HEK293 (cell line): ENCODE data around the gene AP3D1.

Experiments
- FEZF1 ChIP-seq: fragments of 450-650 bp; formaldehyde crosslinking; IDR thresholded peaks from 2 replicates; pipeline ENCODE4 v1.5.1; 2016; ENCODE audit warnings: missing biosample characterization, missing genetic modification characterization
- MYNN ChIP-seq: fragments of 450-650 bp; formaldehyde crosslinking; IDR thresholded peaks from 2 replicates; pipeline ENCODE4 v1.5.1; 2016; ENCODE audit warnings: missing biosample characterization, missing genetic modification characterization, borderline replicate concordance
- OSR2 ChIP-seq: fragments of 450-650 bp; formaldehyde crosslinking; IDR thresholded peaks from 2 replicates; pipeline ENCODE4 v1.5.1; 2016; ENCODE audit warnings: missing biosample characterization, missing genetic modification characterization
- SCRT1 ChIP-seq: fragments of 450-650 bp; formaldehyde crosslinking; IDR thresholded peaks from 2 replicates; pipeline ENCODE4 v1.5.1; 2016; ENCODE audit warnings: missing biosample characterization, missing genetic modification characterization, borderline replicate concordance
- SCRT2 ChIP-seq: fragments of 450-650 bp; formaldehyde crosslinking; IDR thresholded peaks from 2 replicates; pipeline ENCODE4 v1.5.1; 2016; ENCODE audit warnings: missing biosample characterization, missing genetic modification characterization
- ZBTB20 ChIP-seq: fragments of 450-650 bp; formaldehyde crosslinking; IDR thresholded peaks from 2 replicates; pipeline ENCODE4 v1.5.1; 2016; ENCODE audit warnings: missing biosample characterization, missing genetic modification characterization
- ZFHX2 ChIP-seq: fragments of 450-650 bp; formaldehyde crosslinking; conservative IDR thresholded peaks from 2 replicates; pipeline ENCODE4 v1.5.1; 2016; ENCODE audit warnings: missing biosample characterization, missing genetic modification characterization
- ZFP3 ChIP-seq: fragments of 450-650 bp; formaldehyde crosslinking; IDR thresholded peaks from 2 replicates; pipeline ENCODE4 v1.5.1; 2016; ENCODE audit warnings: low read depth, missing biosample characterization, missing genetic modification characterization
- ZIC2 ChIP-seq: fragments of 450-650 bp; formaldehyde crosslinking; IDR thresholded peaks from 2 replicates; pipeline ENCODE4 v1.5.1; 2016; ENCODE audit warnings: missing biosample characterization, missing genetic modification characterization
- ZNF169 ChIP-seq: fragments of 450-650 bp; formaldehyde crosslinking; IDR thresholded peaks from 2 replicates; pipeline ENCODE4 v1.5.1; 2016; ENCODE audit warnings: missing biosample characterization, missing genetic modification characterization
- ZNF274 ChIP-seq, 2 experiments: fragments of 200-500 bp in 1 of 2; fragments of 450-650 bp in 1 of 2; sonication (Bioruptor generic) in 1 of 2; formaldehyde crosslinking in 1 of 2; IDR thresholded peaks; 2 replicates each; pipeline versions ENCODE4 v1.5.1 to v1.6.1; 2014 to 2016; ENCODE audit warnings: borderline replicate concordance in 1 of 2, inconsistent platforms in 1 of 2, low read length in 1 of 2, missing biosample characterization in 1 of 2, missing genetic modification characterization in 1 of 2
- ZNF341 ChIP-seq: fragments of 450-650 bp; formaldehyde crosslinking; IDR thresholded peaks from 2 replicates; pipeline ENCODE4; 2016; ENCODE audit warnings: low read depth, missing biosample characterization, missing genetic modification characterization
- ZNF366 ChIP-seq: fragments of 450-650 bp; formaldehyde crosslinking; conservative IDR thresholded peaks from 2 replicates; pipeline ENCODE4 v1.5.1; 2016; ENCODE audit warnings: missing biosample characterization, missing genetic modification characterization
- ZNF37A ChIP-seq: fragments of 450-650 bp; IDR thresholded peaks from 2 replicates; pipeline ENCODE4 v1.5.1; 2018; ENCODE audit warnings: missing biosample characterization, missing genetic modification characterization
- ZNF394 ChIP-seq: fragments of 450-650 bp; formaldehyde crosslinking; IDR thresholded peaks from 2 replicates; pipeline ENCODE4 v1.5.1; 2016; ENCODE audit warnings: missing biosample characterization, missing genetic modification characterization, mild to moderate bottlenecking, moderate library complexity, borderline replicate concordance
- ZNF48 ChIP-seq: fragments of 450-650 bp; formaldehyde crosslinking; IDR thresholded peaks from 2 replicates; pipeline ENCODE4 v1.5.1; 2016; ENCODE audit warnings: missing biosample characterization, missing genetic modification characterization
- ZNF514 ChIP-seq: fragments of 450-650 bp; formaldehyde crosslinking; IDR thresholded peaks from 2 replicates; pipeline ENCODE4 v1.5.1; 2016; ENCODE audit warnings: missing biosample characterization, missing genetic modification characterization
- ZNF548 ChIP-seq: fragments of 450-650 bp; formaldehyde crosslinking; IDR thresholded peaks from 2 replicates; pipeline ENCODE4 v1.5.1; 2016; ENCODE audit warnings: missing biosample characterization, missing genetic modification characterization
- ZNF560 ChIP-seq: fragments of 450-650 bp; formaldehyde crosslinking; IDR thresholded peaks from 2 replicates; pipeline ENCODE4 v1.5.1; 2017; ENCODE audit warnings: missing biosample characterization, missing genetic modification characterization, borderline replicate concordance
- ZNF658 ChIP-seq: fragments of 450-650 bp; formaldehyde crosslinking; IDR thresholded peaks from 2 replicates; pipeline ENCODE4; 2016; ENCODE audit warnings: missing biosample characterization, missing genetic modification characterization
- ZNF776 ChIP-seq: fragments of 450-650 bp; formaldehyde crosslinking; IDR thresholded peaks from 2 replicates; pipeline ENCODE4 v1.5.0; 2017; ENCODE audit warnings: missing biosample characterization, missing genetic modification characterization, borderline replicate concordance
- ZNF785 ChIP-seq: fragments of 450-650 bp; formaldehyde crosslinking; IDR thresholded peaks from 2 replicates; pipeline ENCODE4 v1.5.1; 2016; ENCODE audit warnings: missing biosample characterization, missing genetic modification characterization
- ZNF791 ChIP-seq: fragments of 450-650 bp; formaldehyde crosslinking; IDR thresholded peaks from 2 replicates; pipeline ENCODE4 v1.5.1; 2016; ENCODE audit warnings: missing biosample characterization, missing genetic modification characterization
- ZNF830 ChIP-seq: fragments of 450-650 bp; IDR thresholded peaks from 2 replicates; pipeline ENCODE4 v1.5.0; 2018; ENCODE audit warnings: missing biosample characterization, missing genetic modification characterization, low read depth, mild to moderate bottlenecking, moderate library complexity
- TF ChIP-seq, protein P1 (sequence below): fragments of 450-650 bp; formaldehyde crosslinking; IDR thresholded peaks from 2 replicates; pipeline ENCODE4 v1.5.1; 2016; ENCODE audit warnings: missing biosample characterization, missing genetic modification characterization, borderline replicate concordance
- TF ChIP-seq, protein P2 (sequence below): fragments of 450-650 bp; formaldehyde crosslinking; IDR thresholded peaks from 2 replicates; pipeline ENCODE4 v1.5.1; 2016; ENCODE audit warnings: missing biosample characterization, missing genetic modification characterization
- TF ChIP-seq, protein P3 (sequence below): fragments of 450-650 bp; formaldehyde crosslinking; IDR thresholded peaks from 2 replicates; pipeline ENCODE4 v1.5.0; 2017; ENCODE audit warnings: missing biosample characterization, missing genetic modification characterization, borderline replicate concordance
- TF ChIP-seq, protein P4 (sequence below): fragments of 450-650 bp; formaldehyde crosslinking; IDR thresholded peaks from 2 replicates; pipeline ENCODE4 v1.5.1; 2016; ENCODE audit warnings: missing biosample characterization, missing genetic modification characterization

Gene AP3D1

DNA sequence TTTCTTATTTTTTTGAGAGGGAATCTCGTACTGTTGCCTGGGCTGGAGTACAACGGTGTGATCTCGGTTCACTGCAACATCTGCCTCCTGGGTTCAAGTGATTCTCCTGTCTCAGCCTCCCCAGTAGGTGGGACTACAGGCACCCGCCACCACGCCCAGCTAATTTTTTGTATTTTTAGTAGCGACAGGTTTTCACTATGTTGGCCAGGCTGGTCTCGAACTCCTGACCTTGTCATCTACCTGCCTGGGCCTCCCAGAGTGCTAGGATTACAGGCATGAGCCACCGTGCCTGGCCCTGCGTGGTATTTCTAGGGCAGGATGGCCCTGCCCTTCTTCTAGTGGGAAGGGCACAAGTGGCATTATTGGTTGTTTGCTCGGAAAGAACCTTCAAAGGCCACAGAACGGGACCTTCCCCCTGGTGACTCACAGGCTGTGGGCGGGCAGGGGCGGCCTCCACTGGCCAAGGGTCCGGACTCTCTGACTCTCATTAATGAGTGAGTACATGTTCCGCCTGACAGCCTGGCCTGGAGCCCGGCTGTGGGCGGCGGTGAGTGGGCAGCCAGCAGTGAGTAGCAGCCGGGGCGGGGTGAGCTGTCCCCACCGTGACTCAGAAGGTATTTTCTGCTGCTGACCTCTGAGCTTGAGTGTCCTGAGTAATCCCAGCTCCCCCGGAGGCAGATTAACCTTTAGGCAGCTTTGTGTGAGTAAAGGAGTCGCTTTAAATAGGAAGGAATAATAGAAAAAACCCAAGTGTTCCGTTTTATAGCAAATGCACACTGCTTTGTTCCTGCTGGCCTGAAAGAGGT lies 17.5 kb upstream of the AP3D1 start (continued):
- TF ChIP-seq, protein P1, sequence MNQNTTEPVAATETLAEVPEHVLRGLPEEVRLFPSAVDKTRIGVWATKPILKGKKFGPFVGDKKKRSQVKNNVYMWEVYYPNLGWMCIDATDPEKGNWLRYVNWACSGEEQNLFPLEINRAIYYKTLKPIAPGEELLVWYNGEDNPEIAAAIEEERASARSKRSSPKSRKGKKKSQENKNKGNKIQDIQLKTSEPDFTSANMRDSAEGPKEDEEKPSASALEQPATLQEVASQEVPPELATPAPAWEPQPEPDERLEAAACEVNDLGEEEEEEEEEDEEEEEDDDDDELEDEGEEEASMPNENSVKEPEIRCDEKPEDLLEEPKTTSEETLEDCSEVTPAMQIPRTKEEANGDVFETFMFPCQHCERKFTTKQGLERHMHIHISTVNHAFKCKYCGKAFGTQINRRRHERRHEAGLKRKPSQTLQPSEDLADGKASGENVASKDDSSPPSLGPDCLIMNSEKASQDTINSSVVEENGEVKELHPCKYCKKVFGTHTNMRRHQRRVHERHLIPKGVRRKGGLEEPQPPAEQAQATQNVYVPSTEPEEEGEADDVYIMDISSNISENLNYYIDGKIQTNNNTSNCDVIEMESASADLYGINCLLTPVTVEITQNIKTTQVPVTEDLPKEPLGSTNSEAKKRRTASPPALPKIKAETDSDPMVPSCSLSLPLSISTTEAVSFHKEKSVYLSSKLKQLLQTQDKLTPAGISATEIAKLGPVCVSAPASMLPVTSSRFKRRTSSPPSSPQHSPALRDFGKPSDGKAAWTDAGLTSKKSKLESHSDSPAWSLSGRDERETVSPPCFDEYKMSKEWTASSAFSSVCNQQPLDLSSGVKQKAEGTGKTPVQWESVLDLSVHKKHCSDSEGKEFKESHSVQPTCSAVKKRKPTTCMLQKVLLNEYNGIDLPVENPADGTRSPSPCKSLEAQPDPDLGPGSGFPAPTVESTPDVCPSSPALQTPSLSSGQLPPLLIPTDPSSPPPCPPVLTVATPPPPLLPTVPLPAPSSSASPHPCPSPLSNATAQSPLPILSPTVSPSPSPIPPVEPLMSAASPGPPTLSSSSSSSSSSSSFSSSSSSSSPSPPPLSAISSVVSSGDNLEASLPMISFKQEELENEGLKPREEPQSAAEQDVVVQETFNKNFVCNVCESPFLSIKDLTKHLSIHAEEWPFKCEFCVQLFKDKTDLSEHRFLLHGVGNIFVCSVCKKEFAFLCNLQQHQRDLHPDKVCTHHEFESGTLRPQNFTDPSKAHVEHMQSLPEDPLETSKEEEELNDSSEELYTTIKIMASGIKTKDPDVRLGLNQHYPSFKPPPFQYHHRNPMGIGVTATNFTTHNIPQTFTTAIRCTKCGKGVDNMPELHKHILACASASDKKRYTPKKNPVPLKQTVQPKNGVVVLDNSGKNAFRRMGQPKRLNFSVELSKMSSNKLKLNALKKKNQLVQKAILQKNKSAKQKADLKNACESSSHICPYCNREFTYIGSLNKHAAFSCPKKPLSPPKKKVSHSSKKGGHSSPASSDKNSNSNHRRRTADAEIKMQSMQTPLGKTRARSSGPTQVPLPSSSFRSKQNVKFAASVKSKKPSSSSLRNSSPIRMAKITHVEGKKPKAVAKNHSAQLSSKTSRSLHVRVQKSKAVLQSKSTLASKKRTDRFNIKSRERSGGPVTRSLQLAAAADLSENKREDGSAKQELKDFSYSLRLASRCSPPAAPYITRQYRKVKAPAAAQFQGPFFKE = no peak
- no peak for TF ChIP-seq ZNF785 (tag by site-specific recombination)
- TF ChIP-seq ZNF548 = no peak
- TF ChIP-seq ZNF37A (tag by site-specific recombination) = no peak
- TF ChIP-seq ZNF341 = no peak
- TF ChIP-seq ZNF394 (tag by site-specific recombination) = peak; percentile 90
- no peak for TF ChIP-seq ZNF48 (tag by site-specific recombination)
- TF ChIP-seq, protein P2, sequence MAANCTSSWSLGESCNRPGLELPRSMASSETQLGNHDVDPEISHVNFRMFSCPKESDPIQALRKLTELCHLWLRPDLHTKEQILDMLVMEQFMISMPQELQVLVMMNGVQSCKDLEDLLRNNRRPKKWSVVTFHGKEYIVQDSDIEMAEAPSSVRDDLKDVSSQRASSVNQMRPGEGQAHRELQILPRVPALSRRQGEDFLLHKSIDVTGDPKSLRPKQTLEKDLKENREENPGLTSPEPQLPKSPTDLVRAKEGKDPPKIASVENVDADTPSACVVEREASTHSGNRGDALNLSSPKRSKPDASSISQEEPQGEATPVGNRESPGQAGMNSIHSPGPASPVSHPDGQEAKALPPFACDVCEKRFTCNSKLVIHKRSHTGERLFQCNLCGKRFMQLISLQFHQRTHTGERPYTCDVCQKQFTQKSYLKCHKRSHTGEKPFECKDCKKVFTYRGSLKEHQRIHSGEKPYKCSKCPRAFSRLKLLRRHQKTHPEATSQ (tag by site-specific recombination) = no peak
- TF ChIP-seq ZNF776 (tag by site-specific recombination) = no peak
- no peak for TF ChIP-seq ZNF560
- TF ChIP-seq FEZF1 (tag by site-specific recombination) = no peak
- TF ChIP-seq ZNF169 (tag by site-specific recombination) = no peak
- peak; percentile 71; the same call in 1 of the 2 replicates for TF ChIP-seq SCRT1 (tag by site-specific recombination)
- peak; percentile 75 for TF ChIP-seq OSR2 (tag by site-specific recombination)
- no peak for TF ChIP-seq ZNF514 (tag by site-specific recombination)
- TF ChIP-seq ZNF658 (tag by site-specific recombination) = no peak
- peak; percentile 48 for TF ChIP-seq ZIC2
- peak; percentile 75; the same call in 1 of the 2 replicates for TF ChIP-seq ZNF366 (tag by site-specific recombination)
- TF ChIP-seq ZNF274 (IDR thresholded peaks at IDR 0.05; ENCODE audit: low read length) = no peak
- TF ChIP-seq ZNF274 (tag by site-specific recombination; IDR thresholded peaks at IDR 0.05; ENCODE audit: borderline replicate concordance) = no peak
- TF ChIP-seq, protein P3, sequence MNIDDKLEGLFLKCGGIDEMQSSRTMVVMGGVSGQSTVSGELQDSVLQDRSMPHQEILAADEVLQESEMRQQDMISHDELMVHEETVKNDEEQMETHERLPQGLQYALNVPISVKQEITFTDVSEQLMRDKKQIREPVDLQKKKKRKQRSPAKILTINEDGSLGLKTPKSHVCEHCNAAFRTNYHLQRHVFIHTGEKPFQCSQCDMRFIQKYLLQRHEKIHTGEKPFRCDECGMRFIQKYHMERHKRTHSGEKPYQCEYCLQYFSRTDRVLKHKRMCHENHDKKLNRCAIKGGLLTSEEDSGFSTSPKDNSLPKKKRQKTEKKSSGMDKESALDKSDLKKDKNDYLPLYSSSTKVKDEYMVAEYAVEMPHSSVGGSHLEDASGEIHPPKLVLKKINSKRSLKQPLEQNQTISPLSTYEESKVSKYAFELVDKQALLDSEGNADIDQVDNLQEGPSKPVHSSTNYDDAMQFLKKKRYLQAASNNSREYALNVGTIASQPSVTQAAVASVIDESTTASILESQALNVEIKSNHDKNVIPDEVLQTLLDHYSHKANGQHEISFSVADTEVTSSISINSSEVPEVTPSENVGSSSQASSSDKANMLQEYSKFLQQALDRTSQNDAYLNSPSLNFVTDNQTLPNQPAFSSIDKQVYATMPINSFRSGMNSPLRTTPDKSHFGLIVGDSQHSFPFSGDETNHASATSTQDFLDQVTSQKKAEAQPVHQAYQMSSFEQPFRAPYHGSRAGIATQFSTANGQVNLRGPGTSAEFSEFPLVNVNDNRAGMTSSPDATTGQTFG (tag by site-specific recombination) = no peak
- no peak for TF ChIP-seq ZFP3
- TF ChIP-seq ZBTB20 = 0 out of 2 replicates have a peak, but pooled peaks have one; percentile 46
- TF ChIP-seq SCRT2 (tag by site-specific recombination) = peak; percentile 84
- no peak for TF ChIP-seq ZNF791 (tag by site-specific recombination)
- peak; percentile 99 for TF ChIP-seq ZFHX2 (tag by site-specific recombination)
- TF ChIP-seq, protein P4, sequence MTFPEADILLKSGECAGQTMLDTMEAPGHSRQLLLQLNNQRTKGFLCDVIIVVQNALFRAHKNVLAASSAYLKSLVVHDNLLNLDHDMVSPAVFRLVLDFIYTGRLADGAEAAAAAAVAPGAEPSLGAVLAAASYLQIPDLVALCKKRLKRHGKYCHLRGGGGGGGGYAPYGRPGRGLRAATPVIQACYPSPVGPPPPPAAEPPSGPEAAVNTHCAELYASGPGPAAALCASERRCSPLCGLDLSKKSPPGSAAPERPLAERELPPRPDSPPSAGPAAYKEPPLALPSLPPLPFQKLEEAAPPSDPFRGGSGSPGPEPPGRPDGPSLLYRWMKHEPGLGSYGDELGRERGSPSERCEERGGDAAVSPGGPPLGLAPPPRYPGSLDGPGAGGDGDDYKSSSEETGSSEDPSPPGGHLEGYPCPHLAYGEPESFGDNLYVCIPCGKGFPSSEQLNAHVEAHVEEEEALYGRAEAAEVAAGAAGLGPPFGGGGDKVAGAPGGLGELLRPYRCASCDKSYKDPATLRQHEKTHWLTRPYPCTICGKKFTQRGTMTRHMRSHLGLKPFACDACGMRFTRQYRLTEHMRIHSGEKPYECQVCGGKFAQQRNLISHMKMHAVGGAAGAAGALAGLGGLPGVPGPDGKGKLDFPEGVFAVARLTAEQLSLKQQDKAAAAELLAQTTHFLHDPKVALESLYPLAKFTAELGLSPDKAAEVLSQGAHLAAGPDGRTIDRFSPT (tag by site-specific recombination) = peak; percentile 99
- no peak for TF ChIP-seq ZNF830
- no peak for TF ChIP-seq MYNN (tag by site-specific recombination)
